Testis (tissue), 2 donors: ENCODE measurements around the gene SERPINB6.

Source experiments
- POLR2A ChIP-seq: fragments of 450-650 bp; IDR thresholded peaks from one replicate; pipeline ENCODE4 v1.6.1; 2017; ENCODE audit warnings: antibody characterized with exemption, mild to moderate bottlenecking, moderate library complexity
- TF ChIP-seq, protein P1 (sequence below), 3 experiments: fragments of 450-650 bp in 2 of 3; fragments of 200-600 bp in 1 of 3; sonication (generic) in 1 of 3; IDR thresholded peaks; one replicate each; pipeline ENCODE4 v1.5.1; 2016 to 2019; ENCODE audit warnings: antibody characterized with exemption in 3 of 3, mild to moderate bottlenecking in 2 of 3, moderate library complexity in 1 of 3

DNA sequence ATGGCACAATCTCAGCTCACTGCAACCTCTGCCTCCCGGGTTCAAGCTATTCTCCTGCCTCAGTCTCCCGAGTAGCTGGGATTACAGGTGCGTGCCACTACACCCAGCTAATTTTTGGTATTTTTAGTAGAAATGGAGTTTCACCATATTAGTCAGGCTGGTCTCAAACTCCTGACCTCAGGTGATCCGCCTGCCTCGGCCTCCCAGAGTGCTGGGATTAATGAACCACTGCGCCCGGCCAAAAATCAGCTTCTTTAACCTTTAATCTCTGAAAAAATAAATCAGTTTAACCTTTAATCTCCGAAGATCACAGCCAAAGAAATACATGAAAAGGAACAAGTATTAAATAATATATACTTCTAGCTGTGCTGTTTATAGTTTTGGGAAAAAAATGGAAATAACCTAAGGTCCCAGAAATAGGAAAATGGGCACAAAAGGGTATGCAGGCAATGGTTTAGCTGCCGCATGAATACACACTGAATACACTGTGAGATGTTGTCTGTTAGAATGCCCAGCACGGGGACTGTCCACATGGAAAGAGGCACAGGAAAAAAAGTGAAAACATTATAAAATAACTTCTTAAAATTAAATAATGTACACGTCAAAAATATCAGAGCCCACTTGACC, 29.9 kb upstream of the SERPINB6 start:
- TF ChIP-seq, protein P1, sequence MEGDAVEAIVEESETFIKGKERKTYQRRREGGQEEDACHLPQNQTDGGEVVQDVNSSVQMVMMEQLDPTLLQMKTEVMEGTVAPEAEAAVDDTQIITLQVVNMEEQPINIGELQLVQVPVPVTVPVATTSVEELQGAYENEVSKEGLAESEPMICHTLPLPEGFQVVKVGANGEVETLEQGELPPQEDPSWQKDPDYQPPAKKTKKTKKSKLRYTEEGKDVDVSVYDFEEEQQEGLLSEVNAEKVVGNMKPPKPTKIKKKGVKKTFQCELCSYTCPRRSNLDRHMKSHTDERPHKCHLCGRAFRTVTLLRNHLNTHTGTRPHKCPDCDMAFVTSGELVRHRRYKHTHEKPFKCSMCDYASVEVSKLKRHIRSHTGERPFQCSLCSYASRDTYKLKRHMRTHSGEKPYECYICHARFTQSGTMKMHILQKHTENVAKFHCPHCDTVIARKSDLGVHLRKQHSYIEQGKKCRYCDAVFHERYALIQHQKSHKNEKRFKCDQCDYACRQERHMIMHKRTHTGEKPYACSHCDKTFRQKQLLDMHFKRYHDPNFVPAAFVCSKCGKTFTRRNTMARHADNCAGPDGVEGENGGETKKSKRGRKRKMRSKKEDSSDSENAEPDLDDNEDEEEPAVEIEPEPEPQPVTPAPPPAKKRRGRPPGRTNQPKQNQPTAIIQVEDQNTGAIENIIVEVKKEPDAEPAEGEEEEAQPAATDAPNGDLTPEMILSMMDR (IDR thresholded peaks at IDR 0.05): no peak
- TF ChIP-seq POLR2A: no peak
